GM19023 (cell line): ENCODE results near the gene GRID1.
"Not testable (repeated sequence)": the region's sequence is repeated elsewhere in the genome, so short reads cannot be mapped to it uniquely, and the experiment has no call there.

Experiments used
- ATAC-seq: cut with Tn5 transposase; IDR thresholded peaks from one replicate; pipeline ENCODE4 v1.9.1; 2021; ENCODE audit warnings: mild to moderate bottlenecking, moderate library complexity; ENCODE audit not compliant: unreplicated experiment

The GRID1 gene

GRCh38 chr10:86392723-86393094, 26.1 kb upstream of the GRID1 start:
- ATAC-seq: peak; percentile 34

GRCh38 chr10:86391986-86392722, 25.6 kb upstream of the GRID1 start:
- ATAC-seq: no peak

GRCh38 chr10:86391236-86391840, 24.7 kb upstream of the GRID1 start:
- no peak for ATAC-seq

- ATAC-seq: no peak
Observed at GRCh38 chr10:86390337-86391120, 23.9 kb upstream of the GRID1 start.

- peak; percentile 74 for ATAC-seq
Observed at GRCh38 chr10:86389441-86390193, 23.0 kb upstream of the GRID1 start.

GRCh38 chr10:86389109-86389440, 22.5 kb upstream of the GRID1 start:
- ATAC-seq: not testable (repeated sequence)

GRCh38 chr10:86388119-86388704, 21.6 kb upstream of the GRID1 start:
- ATAC-seq: no peak

GRCh38 chr10:86387178-86387794, 20.7 kb upstream of the GRID1 start:
- no peak for ATAC-seq

GRCh38 chr10:86385806-86386205, 19.2 kb upstream of the GRID1 start:
- ATAC-seq: no peak

GRCh38 chr10:86377797-86378146, 11.2 kb upstream of the GRID1 start:
- no peak for ATAC-seq

GRCh38 chr10:86376852-86377796, 10.5 kb upstream of the GRID1 start:
- peak; percentile 92 for ATAC-seq

- ATAC-seq: no peak
Observed at GRCh38 chr10:86376403-86376802, 9.8 kb upstream of the GRID1 start.

GRCh38 chr10:86375204-86375603, 8.6 kb upstream of the GRID1 start:
- no peak for ATAC-seq

GRCh38 chr10:86374664-86375063, 8.1 kb upstream of the GRID1 start:
- no peak for ATAC-seq

- ATAC-seq: no peak
Observed at GRCh38 chr10:86373828-86374227, 7.2 kb upstream of the GRID1 start.

GRCh38 chr10:86373251-86373650, 6.7 kb upstream of the GRID1 start:
- no peak for ATAC-seq

- no peak for ATAC-seq
Observed at GRCh38 chr10:86372784-86373239, 6.2 kb upstream of the GRID1 start.

- no peak for ATAC-seq
Observed at GRCh38 chr10:86372119-86372783, 5.7 kb upstream of the GRID1 start.

- no peak for ATAC-seq
Observed at GRCh38 chr10:86371691-86372090, 5.1 kb upstream of the GRID1 start.
